Ectodermal cell (in vitro differentiated cells): Measurements from ENCODE around the gene SLC16A5.

ENCODE experiments used
- H3K27ac ChIP-seq: 2 replicates; pipeline ENCODE4 v1.7.0; 2013; ENCODE audit warnings: mild to moderate bottlenecking, low read depth, low read length; ENCODE audit not compliant: insufficient read depth, poor library complexity, severe bottlenecking
- H3K27me3 ChIP-seq: 2 replicates; pipeline ENCODE4 v1.7.0; 2013; ENCODE audit warnings: mild to moderate bottlenecking, low read length; ENCODE audit not compliant: insufficient read depth, control insufficient read depth, poor library complexity, severe bottlenecking
- H3K36me3 ChIP-seq: one replicate; pipeline ENCODE4 v1.7.0; 2013; ENCODE audit warnings: low read length; ENCODE audit not compliant: control insufficient read depth, insufficient read depth
- H3K4me1 ChIP-seq: one replicate; pipeline ENCODE4 v1.7.0; 2013; ENCODE audit warnings: low read length; ENCODE audit not compliant: control insufficient read depth, insufficient read depth
- H3K4me3 ChIP-seq: 2 replicates; pipeline ENCODE4 v1.7.0; 2013; ENCODE audit warnings: low read depth, low read length, control low read depth; ENCODE audit not compliant: insufficient read depth
- H3K9me3 ChIP-seq: 2 replicates; pipeline ENCODE4 v1.7.0; 2013; ENCODE audit warnings: mild to moderate bottlenecking, low read length, moderate library complexity; ENCODE audit not compliant: control insufficient read depth
- WGBS, 2 experiments: methylation state at CpG; one replicate each; pipeline ENCODE4 v1.1.7; 2013; ENCODE audit warnings: missing lambda C conversion rate in 2 of 2; 5-methylcytosine and 5-hydroxymethylcytosine counted together

The SLC16A5 gene

GRCh38 chr17:75099881-75100595 is 12.3 kb downstream of the SLC16A5 start:
- Histone ChIP-seq H3K4me1 (peaks cover under 1% of the 10 kb centered on the region), H3K4me3 (no peak overlapping the region), H3K27ac (no peak overlapping the region), H3K36me3 (no peaks in the 10 kb centered on the region), H3K9me3 (no peaks in the 10 kb centered on the region), H3K27me3 (no peaks in the 10 kb centered on the region)
- whole genome bisulfite sequencing, 2 experiments = 95 to 97% methylated on average over 31 of the region's 31 CpGs

- Histone ChIP-seq H3K4me1 (no peaks in the 10 kb centered on the region), H3K27ac (no peak overlapping the region), H3K27me3 (no peaks in the 10 kb centered on the region), H3K4me3 (no peak overlapping the region), H3K36me3 (no peaks in the 10 kb centered on the region), H3K9me3 (no peaks in the 10 kb centered on the region)
- WGBS, 2 experiments = 78% methylated on average over 12 of the region's 12 CpGs
Measured at GRCh38 chr17:75102385-75102821, 14.6 kb downstream of the SLC16A5 start.

GRCh38 chr17:75103601-75104554 is 16.1 kb downstream of the SLC16A5 start:
- Histone ChIP-seq H3K27ac (no peak overlapping the region), H3K4me1 (peaks cover 3% of the 10 kb centered on the region), H3K9me3 (no peaks in the 10 kb centered on the region), H3K27me3 (peaks cover 8% of the 10 kb centered on the region), H3K36me3 (no peaks in the 10 kb centered on the region), H3K4me3 (no peak overlapping the region)
- WGBS, 2 experiments = 90 to 93% methylated on average over 14 of the region's 14 CpGs

GRCh38 chr17:75105126-75106080 is 17.6 kb downstream of the SLC16A5 start:
- WGBS, 2 experiments = 64 to 70% methylated on average over 20 of the region's 20 CpGs
- H3K36me3 ChIP-seq = no peaks in the 10 kb centered on the region
- H3K9me3 ChIP-seq = no peaks in the 10 kb centered on the region
- H3K27me3 ChIP-seq = peaks cover 10% of the 10 kb centered on the region
- H3K4me3 ChIP-seq = no peak overlapping the region
- no peak overlapping the region for H3K27ac ChIP-seq
- peaks cover 6% of the 10 kb centered on the region for H3K4me1 ChIP-seq

- Histone ChIP-seq H3K9me3 (no peaks in the 10 kb centered on the region), H3K36me3 (no peaks in the 10 kb centered on the region), H3K4me1 (peaks cover 6% of the 10 kb centered on the region), H3K4me3 (no peak overlapping the region), H3K27ac (no peak overlapping the region), H3K27me3 (peaks cover 10% of the 10 kb centered on the region)
- 92% methylated on average over 2 of the region's 2 CpGs for WGBS, 2 experiments
Measured at GRCh38 chr17:75108193-75108592, 20.4 kb downstream of the SLC16A5 start.

- H3K4me3 ChIP-seq = peak overlapping the region; percentile 72
- no peaks in the 10 kb centered on the region for H3K9me3 ChIP-seq
- peaks cover 10% of the 10 kb centered on the region for H3K27me3 ChIP-seq
- WGBS, 2 experiments = 20 to 26% methylated on average over 22 of the region's 22 CpGs
- H3K36me3 ChIP-seq = no peaks in the 10 kb centered on the region
- H3K4me1 ChIP-seq = peaks cover 6% of the 10 kb centered on the region
- H3K27ac ChIP-seq = no peak overlapping the region
Measured at GRCh38 chr17:75109046-75109406, 21.3 kb downstream of the SLC16A5 start.

- 1% methylated on average over 68 of the region's 68 CpGs for WGBS, 2 experiments
- Histone ChIP-seq H3K27me3 (peaks cover 10% of the 10 kb centered on the region), H3K4me3 (peak within 1 kb of the TSS; percentile 72), H3K36me3 (no peaks in the 10 kb centered on the region), H3K9me3 (no peaks in the 10 kb centered on the region), H3K4me1 (peaks cover 9% of the 10 kb centered on the region), H3K27ac (no peak within 1 kb of the TSS)
Measured at GRCh38 chr17:75109407-75110233, 21.9 kb downstream of the SLC16A5 start, which contains the start of gene ARMC7. TSS of gene ARMC7 (plus strand) at chr17:75109969. CDS start at chr17:75110289, 320 bp downstream.

GRCh38 chr17:75110234-75110937 is 22.6 kb downstream of the SLC16A5 start:
- 33% methylated on average over 40 of the region's 40 CpGs for WGBS, 2 experiments
- Histone ChIP-seq H3K27me3 (peaks cover 10% of the 10 kb centered on the region), H3K9me3 (no peaks in the 10 kb centered on the region), H3K4me3 (peak overlapping the region; percentile 72), H3K36me3 (no peaks in the 10 kb centered on the region), H3K4me1 (peaks cover 9% of the 10 kb centered on the region), H3K27ac (no peak overlapping the region)
